Activated CD8-positive, alpha-beta memory T cell treated with anti-CD3 and anti-CD28 coated beads for 24 hours (primary cell): ENCODE results near the gene LMBR1.
"Not testable (repeated sequence)": the region's sequence is repeated elsewhere in the genome, so short reads cannot be mapped to it uniquely, and the experiment has no call there.

Experiments
- DNase-seq: peaks from one replicate; pipeline ENCODE4 v3.0.0-alpha.2; 2020

The LMBR1 gene

DNA sequence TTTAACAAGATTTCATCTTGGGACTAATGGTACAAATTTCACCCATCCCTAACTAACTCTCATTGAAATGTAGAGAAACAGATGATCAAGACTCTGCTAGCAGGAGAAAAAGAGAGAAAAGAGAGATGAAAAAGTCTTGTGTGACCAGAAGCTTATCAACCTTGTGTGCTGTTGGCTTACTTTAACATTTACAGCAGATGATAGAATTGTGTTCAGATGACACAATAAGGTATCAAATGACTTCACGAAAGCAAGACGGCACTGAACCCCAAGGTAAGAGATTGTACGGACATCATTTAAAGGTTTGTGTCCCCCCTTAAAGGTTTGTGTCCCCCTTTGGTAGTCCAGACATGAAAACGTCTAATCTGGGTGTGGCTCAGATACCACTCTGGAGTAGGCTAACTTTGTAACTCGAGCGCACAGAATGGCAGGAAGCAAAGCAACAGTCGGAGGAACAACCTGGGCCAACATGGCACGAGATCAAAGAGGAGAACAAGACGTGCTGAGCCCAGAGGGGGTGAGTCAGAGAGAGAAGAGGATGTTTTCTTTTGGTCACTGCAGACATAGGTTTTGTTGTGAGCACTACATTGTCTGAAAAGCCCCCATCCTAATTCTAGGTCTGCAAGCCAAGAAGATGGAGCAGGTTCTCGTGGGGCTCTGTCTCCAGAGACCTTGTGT is 10.4 kb upstream of the LMBR1 start:
- no peak for DNase-seq

DNA sequence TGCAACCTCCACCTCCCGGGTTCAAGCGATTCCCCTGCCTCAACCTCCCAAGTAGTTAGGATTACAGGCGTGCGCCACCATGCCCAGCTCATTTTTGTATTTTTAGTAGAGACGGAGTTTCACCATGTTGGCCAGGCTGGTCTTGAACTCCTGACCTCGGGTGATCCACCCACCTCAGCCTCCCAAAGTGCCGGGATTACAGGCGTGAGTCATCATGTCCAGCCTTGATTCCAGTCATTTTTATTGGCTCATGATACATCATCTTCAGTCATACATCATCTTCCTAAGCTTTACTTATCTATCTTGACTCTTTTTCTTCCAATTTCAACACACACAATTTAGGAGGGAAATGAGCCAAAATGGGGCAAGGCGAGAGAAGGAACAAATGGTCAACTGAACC is 7.1 kb upstream of the LMBR1 start:
- DNase-seq = not testable (repeated sequence)

DNA sequence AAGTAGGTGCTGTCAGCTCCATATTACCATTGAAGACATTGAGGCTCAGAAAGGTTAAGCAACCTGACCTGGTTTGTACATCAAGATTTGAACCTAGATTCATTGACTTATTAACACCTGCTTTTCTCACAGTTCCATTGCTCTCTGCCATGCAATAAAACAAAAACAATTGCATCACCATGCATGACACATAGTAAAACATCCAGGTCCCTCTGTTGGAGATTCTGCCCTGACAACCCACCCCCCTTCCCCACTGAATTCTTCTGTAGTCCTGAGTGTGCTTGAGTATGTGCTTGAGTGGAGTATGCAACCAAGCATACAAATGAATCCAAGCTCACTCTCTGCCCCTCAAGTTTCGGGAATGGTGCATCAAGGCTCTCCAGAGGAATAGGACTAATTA is 6.0 kb upstream of the LMBR1 start:
- no peak for DNase-seq

DNA sequence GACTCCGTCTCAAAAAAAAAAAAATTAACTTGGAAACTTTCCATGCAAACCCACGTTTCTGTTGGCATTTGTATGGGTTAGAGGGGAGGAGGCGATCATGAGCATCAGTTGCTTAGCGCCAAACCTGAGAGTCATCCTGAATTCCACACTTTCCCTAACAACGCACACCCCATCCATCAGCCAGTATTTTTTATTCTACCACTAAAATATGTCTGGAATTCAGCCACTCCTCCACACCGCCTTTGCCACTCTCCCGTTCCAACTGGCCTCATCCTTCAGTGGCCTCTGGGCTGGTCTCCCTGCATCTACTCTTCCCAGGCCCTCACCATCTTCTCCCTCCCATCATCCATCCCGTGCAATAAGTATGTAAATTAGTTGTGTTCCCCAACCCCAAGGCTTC is 4.7 kb upstream of the LMBR1 start:
- DNase-seq = no peak

GRCh38 chr7:156896388-156897022 is 3.5 kb upstream of the LMBR1 start:
- DNase-seq = no peak

GRCh38 chr7:156895024-156895780 is 2.2 kb upstream of the LMBR1 start:
- DNase-seq = no peak

- peak; percentile 83 for DNase-seq
Measured at GRCh38 chr7:156892081-156892800, 742 bp downstream of the LMBR1 start.

DNA sequence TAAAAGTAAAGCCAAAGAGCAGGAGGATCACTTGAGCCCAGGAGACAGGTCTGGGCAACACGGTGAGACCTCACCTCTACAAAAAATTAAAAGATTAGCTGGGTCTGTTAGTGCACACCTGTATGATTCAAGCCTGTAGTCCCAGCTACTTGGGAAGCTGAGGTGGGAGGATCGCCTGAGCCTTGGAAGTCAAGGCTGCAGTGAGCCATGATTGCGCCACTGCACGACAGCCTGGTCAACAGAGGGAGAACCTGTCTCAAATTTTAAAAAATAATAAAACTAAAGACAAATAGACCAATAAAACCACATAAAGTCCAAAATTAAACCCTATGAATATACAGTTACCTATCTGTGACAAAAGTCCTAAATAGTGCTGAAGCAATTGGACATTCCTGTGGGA is 3.2 kb downstream of the LMBR1 start:
- DNase-seq = no peak

GRCh38 chr7:156889089-156889488 is 3.9 kb downstream of the LMBR1 start:
- no peak for DNase-seq

- no peak for DNase-seq
Measured at GRCh38 chr7:156886020-156886795, 6.8 kb downstream of the LMBR1 start.

DNA sequence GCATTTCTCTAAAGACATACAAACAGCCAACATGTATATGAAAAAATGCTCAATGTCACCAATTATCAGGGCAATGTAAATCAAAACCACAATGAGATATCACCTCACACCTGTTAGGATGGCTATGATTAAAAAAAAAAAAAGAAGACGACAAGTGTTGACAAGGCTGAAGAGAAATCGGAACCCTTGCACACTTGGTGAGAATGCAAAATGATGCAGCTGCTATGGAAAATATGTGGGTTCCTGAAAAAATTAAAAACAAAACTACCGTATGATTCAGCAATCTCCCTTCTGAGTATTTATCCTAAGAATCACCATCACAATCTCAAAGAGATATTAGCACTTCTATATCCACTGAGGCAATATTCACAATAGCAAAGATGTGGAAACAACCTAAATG is 11.3 kb downstream of the LMBR1 start:
- DNase-seq = no peak

DNA sequence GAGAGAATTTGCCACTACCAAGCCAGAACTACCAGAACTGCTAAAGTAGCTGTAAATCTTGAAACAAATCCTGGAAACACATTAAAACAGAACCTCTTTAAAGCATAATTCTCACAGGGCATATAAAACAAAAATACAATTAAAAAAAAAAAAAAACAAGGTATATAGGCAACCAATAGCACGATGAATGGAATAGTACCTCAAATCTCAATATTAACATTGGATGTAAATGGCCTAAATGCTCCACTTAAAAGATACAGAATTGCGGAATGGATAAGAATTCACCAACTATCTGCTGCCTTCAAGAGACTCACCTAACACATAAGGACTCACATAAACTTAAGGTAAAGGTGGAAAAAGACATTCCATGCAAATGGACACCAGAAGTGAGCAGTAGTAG is 17.2 kb downstream of the LMBR1 start:
- DNase-seq = no peak

DNA sequence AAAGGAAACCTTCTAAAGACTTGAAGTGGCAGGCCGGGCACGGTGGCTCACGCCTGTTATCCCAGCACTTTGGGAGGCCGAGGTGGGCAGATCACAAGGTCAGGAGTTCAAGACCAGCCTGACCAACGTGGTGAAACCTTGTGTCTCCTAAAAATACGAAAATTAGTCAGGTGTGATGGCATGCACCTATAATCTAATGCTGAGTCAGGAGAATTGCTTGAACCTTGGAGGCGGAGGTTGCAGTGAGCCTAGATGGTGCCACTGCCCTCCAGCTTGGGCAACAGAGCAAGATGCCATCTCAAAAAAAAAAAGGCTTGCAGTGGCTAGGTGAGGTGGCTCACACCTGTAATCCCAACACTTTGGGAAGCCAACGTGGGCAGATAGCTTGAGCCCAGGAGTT is 24.6 kb downstream of the LMBR1 start:
- not testable (repeated sequence) for DNase-seq

DNA sequence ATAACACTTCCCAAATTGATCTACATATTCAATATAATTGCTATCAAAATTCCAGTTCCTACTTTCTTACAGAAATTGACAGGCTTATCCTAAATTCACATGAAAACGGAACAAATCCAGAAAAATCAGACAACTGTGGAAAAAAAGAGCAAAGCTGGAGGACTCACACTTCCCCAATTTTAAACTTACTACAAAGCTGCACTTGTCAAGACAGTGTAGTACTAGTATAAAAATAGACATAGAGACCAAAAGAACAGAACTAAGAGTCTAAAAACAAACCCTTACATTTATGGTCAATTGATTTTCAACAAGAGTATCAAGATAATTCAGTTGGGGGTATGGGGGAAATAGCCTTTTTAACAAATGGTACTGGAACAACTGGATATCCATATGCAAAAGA is 27.5 kb downstream of the LMBR1 start:
- DNase-seq = no peak

DNA sequence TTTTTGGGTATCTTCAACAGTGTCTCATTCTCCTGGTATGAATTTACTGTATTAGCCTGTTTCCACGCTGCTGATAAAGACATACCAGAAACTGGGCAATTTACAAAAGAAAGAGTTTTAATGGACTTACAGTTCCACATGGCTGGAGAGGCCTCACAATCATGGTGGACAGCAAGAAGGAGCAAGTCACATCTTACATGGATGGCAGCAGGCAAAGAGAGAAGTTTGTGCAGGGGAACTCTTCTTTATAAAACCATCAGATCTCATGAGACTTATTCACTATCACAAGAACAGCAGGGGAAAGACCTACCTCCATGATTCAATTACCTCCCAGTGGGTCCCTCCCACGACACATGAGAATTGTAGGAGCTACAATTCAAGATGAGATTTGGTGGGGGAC is 31.0 kb downstream of the LMBR1 start:
- DNase-seq = not testable (repeated sequence)

DNA sequence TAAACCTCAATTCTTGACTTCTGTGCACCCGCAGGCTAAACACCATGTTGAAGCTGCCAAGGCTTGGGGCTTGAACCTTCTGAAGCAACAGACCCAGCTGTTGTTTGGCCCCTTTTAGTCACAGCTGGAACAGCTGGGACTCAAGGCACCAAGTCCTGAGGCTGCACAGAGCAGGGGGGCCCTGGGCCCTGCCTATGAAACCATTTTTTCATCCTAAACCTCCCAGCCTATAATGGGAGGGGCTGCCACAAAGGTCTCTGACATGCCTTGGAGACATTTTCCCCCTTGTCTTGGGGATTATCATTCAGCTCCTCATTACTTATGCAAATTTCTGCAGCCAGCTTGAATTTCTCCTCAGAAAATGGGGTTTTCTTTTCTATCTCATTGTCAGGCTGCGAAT is 31.8 kb downstream of the LMBR1 start:
- no peak for DNase-seq

- DNase-seq = not testable (repeated sequence)
Measured at GRCh38 chr7:156860099-156860498, 32.9 kb downstream of the LMBR1 start.

DNA sequence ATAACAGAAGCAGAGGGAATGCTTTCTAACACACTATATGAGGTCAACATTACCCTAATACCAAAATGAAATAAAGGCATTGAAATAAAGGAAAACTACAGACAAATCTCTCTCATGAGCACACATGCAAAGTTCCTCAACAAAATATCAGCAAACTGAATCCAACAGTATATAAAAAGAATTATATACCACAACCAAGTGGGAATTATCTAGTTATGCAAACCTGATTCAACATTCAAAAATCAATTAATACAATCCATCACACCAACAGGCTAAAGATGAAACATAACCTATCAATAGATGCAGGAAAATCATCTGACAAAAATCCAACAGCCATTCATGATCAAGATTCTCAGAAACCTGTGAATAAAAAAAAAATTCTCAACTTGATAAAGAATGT is 34.5 kb downstream of the LMBR1 start:
- no peak for DNase-seq

- no peak for DNase-seq
Measured at GRCh38 chr7:156857757-156858156, 35.2 kb downstream of the LMBR1 start.

DNA sequence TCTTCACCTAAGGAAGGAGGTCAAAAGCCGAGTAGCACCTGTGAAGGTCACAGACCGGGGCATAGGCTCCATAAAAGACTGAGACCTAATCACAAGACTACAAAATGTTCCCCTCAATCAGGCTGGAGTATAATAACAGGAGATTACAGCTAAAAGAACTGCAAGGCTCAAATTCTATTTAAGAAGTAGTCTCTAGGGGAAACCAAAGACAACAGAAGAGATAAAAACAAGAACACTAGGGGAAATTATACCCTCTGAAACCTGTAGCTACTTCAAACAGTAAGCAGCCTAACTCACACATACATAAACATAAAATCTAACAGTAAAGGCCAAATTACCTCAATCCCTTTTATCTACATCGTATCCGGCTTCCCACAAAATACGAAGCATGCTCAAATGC is 38.3 kb downstream of the LMBR1 start:
- no peak for DNase-seq

GRCh38 chr7:156848979-156849378 is 44.0 kb downstream of the LMBR1 start:
- DNase-seq = no peak

DNA sequence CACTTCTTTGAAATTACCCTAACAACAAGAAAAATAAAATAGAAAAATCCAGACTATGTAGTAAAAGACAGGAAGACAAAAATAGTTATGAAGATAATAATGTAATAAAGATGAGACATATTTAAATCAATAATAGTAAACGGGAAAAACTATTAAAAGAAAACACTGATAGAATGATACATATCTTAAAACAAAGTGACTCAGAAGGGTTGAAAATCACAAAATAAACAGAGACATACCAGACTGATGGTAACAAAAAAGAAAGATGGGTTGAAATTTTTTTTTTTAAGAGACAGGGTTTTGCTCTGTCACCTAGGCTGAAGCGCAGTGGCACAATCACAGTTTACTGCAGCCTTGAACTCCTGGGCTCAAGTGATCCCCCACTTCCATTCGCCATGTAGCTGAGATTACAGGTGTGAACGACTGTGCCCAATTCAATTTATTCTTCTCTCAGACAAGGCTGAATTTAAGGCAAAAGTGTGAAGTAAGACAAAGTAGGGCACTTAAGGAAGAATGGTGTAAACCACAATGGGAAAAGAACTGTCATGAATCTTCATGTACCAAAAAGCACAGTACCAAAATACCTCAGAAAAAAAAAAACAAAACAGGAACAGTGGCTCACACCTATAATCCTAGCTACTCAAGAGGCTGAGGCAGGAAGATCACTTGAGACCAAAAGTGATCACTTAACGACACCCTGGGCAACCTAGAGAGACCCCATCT is 47.4 kb downstream of the LMBR1 start:
- no peak for DNase-seq
